GM23338 (cell line): ENCODE data around the gene FILIP1.

Experiments used
- EZH2 ChIP-seq: fragments of 200-600 bp; sonication (generic); IDR thresholded peaks from one replicate; pipeline ENCODE4 v1.8.0; 2017; ENCODE audit warnings: antibody characterized with exemption, mild to moderate bottlenecking, low read depth; ENCODE audit not compliant: unreplicated experiment
- EZH2phosphoT487 ChIP-seq: fragments of 200-600 bp; sonication (generic); IDR thresholded peaks from one replicate; pipeline ENCODE4 v1.8.1; 2018; ENCODE audit warnings: antibody characterized with exemption; ENCODE audit not compliant: unreplicated experiment
- JUNB ChIP-seq: IDR thresholded peaks from one replicate; pipeline ENCODE4 v1.6.1; 2016; ENCODE audit warnings: antibody characterized with exemption; ENCODE audit not compliant: unreplicated experiment
- POLR2AphosphoS5 ChIP-seq: IDR thresholded peaks from 2 replicates; pipeline ENCODE4 v1.6.1; 2016; ENCODE audit warnings: antibody characterized with exemption, low read depth
- STAT1 ChIP-seq: IDR thresholded peaks from one replicate; pipeline ENCODE4 v1.6.1; 2016; ENCODE audit warnings: antibody characterized with exemption; ENCODE audit not compliant: unreplicated experiment
- ZNF114 ChIP-seq: fragments of 250-450 bp; sonication (Bioruptor Pico); IDR thresholded peaks from 2 replicates; pipeline ENCODE4 v1.5.0; 2020; ENCODE audit warnings: mild to moderate bottlenecking, moderate library complexity
- TF ChIP-seq, protein P1 (sequence below), 2 experiments: fragments of 200-600 bp in 1 of 2; sonication (generic) in 1 of 2; conservative IDR thresholded peaks; 2 replicates each; pipeline versions ENCODE4 v1.5.1 to v1.6.1; 2016 to 2017; ENCODE audit warnings: antibody characterized with exemption in 2 of 2, low read depth in 2 of 2, mild to moderate bottlenecking in 2 of 2, moderate library complexity in 1 of 2
- TF ChIP-seq, protein P2 (sequence below): IDR thresholded peaks from one replicate; pipeline ENCODE4 v1.6.1; 2018; ENCODE audit warnings: antibody characterized with exemption; ENCODE audit not compliant: unreplicated experiment
- TF ChIP-seq, protein P3 (sequence below): IDR thresholded peaks from 2 replicates; pipeline ENCODE4 v1.6.1; 2016; ENCODE audit warnings: antibody characterized with exemption

DNA sequence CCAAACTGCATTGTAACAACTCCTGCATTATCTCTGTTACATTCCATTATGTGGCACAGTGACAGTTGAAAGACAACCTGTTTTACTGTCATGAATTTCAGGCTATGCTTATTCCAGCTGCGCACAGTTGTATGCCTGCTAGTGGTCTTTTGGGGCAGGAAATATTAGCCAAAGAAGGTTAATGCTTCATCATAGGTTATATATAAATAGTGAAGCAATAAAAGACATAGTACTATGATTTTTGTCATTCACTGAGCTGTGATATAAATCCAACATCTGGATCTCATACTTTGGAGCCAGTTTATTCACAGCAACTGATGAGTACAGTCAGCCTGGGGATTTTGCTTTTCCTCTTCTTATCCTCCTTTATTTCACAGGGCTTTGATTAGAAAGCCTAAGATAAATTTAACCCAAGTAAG is 55.6 kb downstream of the FILIP1 start:
- TF ChIP-seq, protein P1, sequence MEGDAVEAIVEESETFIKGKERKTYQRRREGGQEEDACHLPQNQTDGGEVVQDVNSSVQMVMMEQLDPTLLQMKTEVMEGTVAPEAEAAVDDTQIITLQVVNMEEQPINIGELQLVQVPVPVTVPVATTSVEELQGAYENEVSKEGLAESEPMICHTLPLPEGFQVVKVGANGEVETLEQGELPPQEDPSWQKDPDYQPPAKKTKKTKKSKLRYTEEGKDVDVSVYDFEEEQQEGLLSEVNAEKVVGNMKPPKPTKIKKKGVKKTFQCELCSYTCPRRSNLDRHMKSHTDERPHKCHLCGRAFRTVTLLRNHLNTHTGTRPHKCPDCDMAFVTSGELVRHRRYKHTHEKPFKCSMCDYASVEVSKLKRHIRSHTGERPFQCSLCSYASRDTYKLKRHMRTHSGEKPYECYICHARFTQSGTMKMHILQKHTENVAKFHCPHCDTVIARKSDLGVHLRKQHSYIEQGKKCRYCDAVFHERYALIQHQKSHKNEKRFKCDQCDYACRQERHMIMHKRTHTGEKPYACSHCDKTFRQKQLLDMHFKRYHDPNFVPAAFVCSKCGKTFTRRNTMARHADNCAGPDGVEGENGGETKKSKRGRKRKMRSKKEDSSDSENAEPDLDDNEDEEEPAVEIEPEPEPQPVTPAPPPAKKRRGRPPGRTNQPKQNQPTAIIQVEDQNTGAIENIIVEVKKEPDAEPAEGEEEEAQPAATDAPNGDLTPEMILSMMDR (conservative IDR thresholded peaks at IDR 0.05; ENCODE audit: low read depth in 2 of 2), result no peak
- no peak for TF ChIP-seq EZH2
- no peak for TF ChIP-seq POLR2AphosphoS5
- TF ChIP-seq EZH2phosphoT487, result no peak
- TF ChIP-seq, protein P2, sequence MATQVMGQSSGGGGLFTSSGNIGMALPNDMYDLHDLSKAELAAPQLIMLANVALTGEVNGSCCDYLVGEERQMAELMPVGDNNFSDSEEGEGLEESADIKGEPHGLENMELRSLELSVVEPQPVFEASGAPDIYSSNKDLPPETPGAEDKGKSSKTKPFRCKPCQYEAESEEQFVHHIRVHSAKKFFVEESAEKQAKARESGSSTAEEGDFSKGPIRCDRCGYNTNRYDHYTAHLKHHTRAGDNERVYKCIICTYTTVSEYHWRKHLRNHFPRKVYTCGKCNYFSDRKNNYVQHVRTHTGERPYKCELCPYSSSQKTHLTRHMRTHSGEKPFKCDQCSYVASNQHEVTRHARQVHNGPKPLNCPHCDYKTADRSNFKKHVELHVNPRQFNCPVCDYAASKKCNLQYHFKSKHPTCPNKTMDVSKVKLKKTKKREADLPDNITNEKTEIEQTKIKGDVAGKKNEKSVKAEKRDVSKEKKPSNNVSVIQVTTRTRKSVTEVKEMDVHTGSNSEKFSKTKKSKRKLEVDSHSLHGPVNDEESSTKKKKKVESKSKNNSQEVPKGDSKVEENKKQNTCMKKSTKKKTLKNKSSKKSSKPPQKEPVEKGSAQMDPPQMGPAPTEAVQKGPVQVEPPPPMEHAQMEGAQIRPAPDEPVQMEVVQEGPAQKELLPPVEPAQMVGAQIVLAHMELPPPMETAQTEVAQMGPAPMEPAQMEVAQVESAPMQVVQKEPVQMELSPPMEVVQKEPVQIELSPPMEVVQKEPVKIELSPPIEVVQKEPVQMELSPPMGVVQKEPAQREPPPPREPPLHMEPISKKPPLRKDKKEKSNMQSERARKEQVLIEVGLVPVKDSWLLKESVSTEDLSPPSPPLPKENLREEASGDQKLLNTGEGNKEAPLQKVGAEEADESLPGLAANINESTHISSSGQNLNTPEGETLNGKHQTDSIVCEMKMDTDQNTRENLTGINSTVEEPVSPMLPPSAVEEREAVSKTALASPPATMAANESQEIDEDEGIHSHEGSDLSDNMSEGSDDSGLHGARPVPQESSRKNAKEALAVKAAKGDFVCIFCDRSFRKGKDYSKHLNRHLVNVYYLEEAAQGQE, result no peak
- no peak for TF ChIP-seq ZNF114 (CRISPR knock-in tag)
- no peak for TF ChIP-seq STAT1
- TF ChIP-seq JUNB, result no peak
- TF ChIP-seq, protein P3, sequence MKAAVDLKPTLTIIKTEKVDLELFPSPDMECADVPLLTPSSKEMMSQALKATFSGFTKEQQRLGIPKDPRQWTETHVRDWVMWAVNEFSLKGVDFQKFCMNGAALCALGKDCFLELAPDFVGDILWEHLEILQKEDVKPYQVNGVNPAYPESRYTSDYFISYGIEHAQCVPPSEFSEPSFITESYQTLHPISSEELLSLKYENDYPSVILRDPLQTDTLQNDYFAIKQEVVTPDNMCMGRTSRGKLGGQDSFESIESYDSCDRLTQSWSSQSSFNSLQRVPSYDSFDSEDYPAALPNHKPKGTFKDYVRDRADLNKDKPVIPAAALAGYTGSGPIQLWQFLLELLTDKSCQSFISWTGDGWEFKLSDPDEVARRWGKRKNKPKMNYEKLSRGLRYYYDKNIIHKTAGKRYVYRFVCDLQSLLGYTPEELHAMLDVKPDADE, result no peak
